ENCODE measurements around the gene CRYGN.

DNA sequence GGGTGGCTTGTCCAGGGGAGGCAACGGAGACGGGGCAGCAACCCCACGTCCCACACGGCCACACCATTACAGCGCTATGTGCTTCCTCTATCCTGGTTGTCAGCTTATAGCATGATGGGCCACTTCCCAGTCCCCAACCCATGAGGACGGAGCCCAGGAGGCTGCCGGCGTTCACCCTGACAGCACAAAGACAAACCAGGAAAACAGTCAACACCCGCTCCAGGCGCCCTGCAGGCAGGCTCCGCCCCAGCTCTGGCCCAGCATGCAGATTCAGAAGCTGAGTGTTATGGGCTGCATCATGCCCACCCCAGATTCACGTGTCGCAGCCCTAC, 44.9 kb downstream of the CRYGN start:
- TF ChIP-seq ZNF239 (CRISPR knock-in tag; IDR thresholded peaks at IDR 0.05) (no peak), ZNF175 (CRISPR knock-in tag; IDR thresholded peaks at IDR 0.05; ENCODE audit: low read depth) (no peak), ZNF780A (CRISPR knock-in tag; IDR thresholded peaks at IDR 0.05) (no peak), POLR2A (conservative IDR thresholded peaks at IDR 0.05) (no peak), HDAC2 (IDR thresholded peaks at IDR 0.05) (no peak), MYNN (IDR thresholded peaks at IDR 0.05) (no peak), MYNN (CRISPR knock-in tag; IDR thresholded peaks at IDR 0.05) (no peak), HCFC1 (IDR thresholded peaks at IDR 0.05; ENCODE audit: low read depth, low read length) (no peak)
- TF ChIP-seq, protein P1, sequence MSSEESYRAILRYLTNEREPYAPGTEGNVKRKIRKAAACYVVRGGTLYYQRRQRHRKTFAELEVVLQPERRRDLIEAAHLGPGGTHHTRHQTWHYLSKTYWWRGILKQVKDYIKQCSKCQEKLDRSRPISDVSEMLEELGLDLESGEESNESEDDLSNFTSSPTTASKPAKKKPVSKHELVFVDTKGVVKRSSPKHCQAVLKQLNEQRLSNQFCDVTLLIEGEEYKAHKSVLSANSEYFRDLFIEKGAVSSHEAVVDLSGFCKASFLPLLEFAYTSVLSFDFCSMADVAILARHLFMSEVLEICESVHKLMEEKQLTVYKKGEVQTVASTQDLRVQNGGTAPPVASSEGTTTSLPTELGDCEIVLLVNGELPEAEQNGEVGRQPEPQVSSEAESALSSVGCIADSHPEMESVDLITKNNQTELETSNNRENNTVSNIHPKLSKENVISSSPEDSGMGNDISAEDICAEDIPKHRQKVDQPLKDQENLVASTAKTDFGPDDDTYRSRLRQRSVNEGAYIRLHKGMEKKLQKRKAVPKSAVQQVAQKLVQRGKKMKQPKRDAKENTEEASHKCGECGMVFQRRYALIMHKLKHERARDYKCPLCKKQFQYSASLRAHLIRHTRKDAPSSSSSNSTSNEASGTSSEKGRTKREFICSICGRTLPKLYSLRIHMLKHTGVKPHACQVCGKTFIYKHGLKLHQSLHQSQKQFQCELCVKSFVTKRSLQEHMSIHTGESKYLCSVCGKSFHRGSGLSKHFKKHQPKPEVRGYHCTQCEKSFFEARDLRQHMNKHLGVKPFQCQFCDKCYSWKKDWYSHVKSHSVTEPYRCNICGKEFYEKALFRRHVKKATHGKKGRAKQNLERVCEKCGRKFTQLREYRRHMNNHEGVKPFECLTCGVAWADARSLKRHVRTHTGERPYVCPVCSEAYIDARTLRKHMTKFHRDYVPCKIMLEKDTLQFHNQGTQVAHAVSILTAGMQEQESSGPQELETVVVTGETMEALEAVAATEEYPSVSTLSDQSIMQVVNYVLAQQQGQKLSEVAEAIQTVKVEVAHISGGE (CRISPR knock-in tag; IDR thresholded peaks at IDR 0.05) = 0 out of 6 replicates have a peak, but pooled peaks of 1 of the 3 experiments have one; percentile 15
- TF ChIP-seq, protein P2, sequence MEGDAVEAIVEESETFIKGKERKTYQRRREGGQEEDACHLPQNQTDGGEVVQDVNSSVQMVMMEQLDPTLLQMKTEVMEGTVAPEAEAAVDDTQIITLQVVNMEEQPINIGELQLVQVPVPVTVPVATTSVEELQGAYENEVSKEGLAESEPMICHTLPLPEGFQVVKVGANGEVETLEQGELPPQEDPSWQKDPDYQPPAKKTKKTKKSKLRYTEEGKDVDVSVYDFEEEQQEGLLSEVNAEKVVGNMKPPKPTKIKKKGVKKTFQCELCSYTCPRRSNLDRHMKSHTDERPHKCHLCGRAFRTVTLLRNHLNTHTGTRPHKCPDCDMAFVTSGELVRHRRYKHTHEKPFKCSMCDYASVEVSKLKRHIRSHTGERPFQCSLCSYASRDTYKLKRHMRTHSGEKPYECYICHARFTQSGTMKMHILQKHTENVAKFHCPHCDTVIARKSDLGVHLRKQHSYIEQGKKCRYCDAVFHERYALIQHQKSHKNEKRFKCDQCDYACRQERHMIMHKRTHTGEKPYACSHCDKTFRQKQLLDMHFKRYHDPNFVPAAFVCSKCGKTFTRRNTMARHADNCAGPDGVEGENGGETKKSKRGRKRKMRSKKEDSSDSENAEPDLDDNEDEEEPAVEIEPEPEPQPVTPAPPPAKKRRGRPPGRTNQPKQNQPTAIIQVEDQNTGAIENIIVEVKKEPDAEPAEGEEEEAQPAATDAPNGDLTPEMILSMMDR (IDR thresholded peaks at IDR 0.05 in 2 of 3, conservative IDR thresholded peaks at IDR 0.05 in 1 of 3; ENCODE audit: insufficient read depth in 2 of 3, low read depth in 1 of 3, low read length in 3 of 3) = no peak
- TF ChIP-seq, protein P3, sequence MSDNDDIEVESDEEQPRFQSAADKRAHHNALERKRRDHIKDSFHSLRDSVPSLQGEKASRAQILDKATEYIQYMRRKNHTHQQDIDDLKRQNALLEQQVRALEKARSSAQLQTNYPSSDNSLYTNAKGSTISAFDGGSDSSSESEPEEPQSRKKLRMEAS (CRISPR knock-in tag; IDR thresholded peaks at IDR 0.05) = no peak
